ENCODE measurements around the gene CHST11.

The CHST11 gene

GRCh38 chr12:104456417-104456949 lies at the start of gene CHST11:
Gene CHST11, plus strand, starts transcription at chr12:104456948.
- DNase-seq: peak; percentile 90

- DNase-seq: no peak
Observed at GRCh38 chr12:104407438-104407837, 49.3 kb upstream of the CHST11 start.

GRCh38 chr12:104407922-104408321 lies 48.8 kb upstream of the CHST11 start:
- no peak for DNase-seq

- DNase-seq: no peak
Observed at GRCh38 chr12:104410326-104410725, 46.4 kb upstream of the CHST11 start.

GRCh38 chr12:104410786-104411185 lies 46.0 kb upstream of the CHST11 start:
- no peak for DNase-seq

GRCh38 chr12:104411826-104412641 lies 44.7 kb upstream of the CHST11 start:
- DNase-seq: no peak

GRCh38 chr12:104412681-104413080 lies 44.1 kb upstream of the CHST11 start:
- no peak for DNase-seq

GRCh38 chr12:104413330-104413729 lies 43.4 kb upstream of the CHST11 start:
- DNase-seq: no peak

GRCh38 chr12:104414581-104415341 lies 42.0 kb upstream of the CHST11 start:
- no peak for DNase-seq

GRCh38 chr12:104415342-104415980 lies 41.3 kb upstream of the CHST11 start:
- no peak for DNase-seq

- DNase-seq: no peak
Observed at GRCh38 chr12:104416136-104416535, 40.6 kb upstream of the CHST11 start.

- no peak for DNase-seq
Observed at GRCh38 chr12:104416585-104416984, 40.2 kb upstream of the CHST11 start.

- DNase-seq: no peak
Observed at GRCh38 chr12:104419717-104420116, 37.0 kb upstream of the CHST11 start.

GRCh38 chr12:104420868-104421267 lies 35.9 kb upstream of the CHST11 start:
- DNase-seq: peak; percentile 59

GRCh38 chr12:104421343-104421742 lies 35.4 kb upstream of the CHST11 start:
- DNase-seq: no peak

GRCh38 chr12:104422441-104422840 lies 34.3 kb upstream of the CHST11 start:
- DNase-seq: no peak

- no peak for DNase-seq
Observed at GRCh38 chr12:104423273-104423672, 33.5 kb upstream of the CHST11 start.

GRCh38 chr12:104423809-104424208 lies 32.9 kb upstream of the CHST11 start:
- DNase-seq: no peak

GRCh38 chr12:104424955-104425354 lies 31.8 kb upstream of the CHST11 start:
- no peak for DNase-seq

- DNase-seq: no peak
Observed at GRCh38 chr12:104425614-104426013, 31.1 kb upstream of the CHST11 start.

- DNase-seq: no peak
Observed at GRCh38 chr12:104426926-104427546, 29.7 kb upstream of the CHST11 start.

GRCh38 chr12:104427547-104427938 lies 29.2 kb upstream of the CHST11 start:
- DNase-seq: peak; percentile 50

GRCh38 chr12:104433061-104433460 lies 23.7 kb upstream of the CHST11 start:
- no peak for DNase-seq

Measured in activated CD4-positive, alpha-beta T cell treated with anti-CD3 and anti-CD28 coated beads, Interleukin-2, Interleukin-6, amounts not matched to agents 100 ng/mL and 50 ng/mL, durations not matched to agents 16 hours and 8 hours (primary cell).